K562 (cell line): ENCODE results near the gene CRK. TPM values are rescaled to one million over a fixed set of nuclear protein-coding genes. Genes with fewer than 3 reads are reported as not detected.

ENCODE experiments used
- ASH1L ChIP-seq: fragments of 450-650 bp; IDR thresholded peaks from 2 replicates; pipeline ENCODE4 v1.6.1; 2018; ENCODE audit warnings: borderline replicate concordance, mild to moderate bottlenecking, low read depth; ENCODE audit not compliant: partially characterized antibody
- CEBPG ChIP-seq, 3 experiments: fragments of 200-800 bp in 1 of 3; sonication (Bioruptor generic) in 1 of 3; sonication (generic) in 1 of 3; formaldehyde crosslinking in 1 of 3; IDR thresholded peaks in 2 of 3; conservative IDR thresholded peaks in 1 of 3; 2 replicates each; pipeline versions ENCODE4 v1.6.1 to v1.8.0; 2016 to 2022; ENCODE audit warnings: missing compliant biosample characterization in 2 of 3, missing genetic modification characterization in 2 of 3, mild to moderate bottlenecking in 1 of 3, missing genetic modification reagents in 1 of 3
- DPF2 ChIP-seq: fragments of 450-650 bp; IDR thresholded peaks from 2 replicates; pipeline ENCODE4 v1.6.1; 2016
- EWSR1 ChIP-seq: fragments of 450-650 bp; IDR thresholded peaks from 2 replicates; pipeline ENCODE4 v1.6.1; 2018; ENCODE audit warnings: borderline replicate concordance, mild to moderate bottlenecking, low read depth, moderate library complexity; ENCODE audit not compliant: partially characterized antibody
- HNRNPH1 ChIP-seq: fragments of 200-400 bp; formaldehyde crosslinking; optimal IDR thresholded peaks from 2 replicates; pipeline ENCODE3; 2017; ENCODE audit warnings: low read depth, mild to moderate bottlenecking, low read length, moderate library complexity
- MAFF ChIP-seq: IDR thresholded peaks from 2 replicates; pipeline ENCODE4 v1.6.1; 2012; ENCODE audit warnings: low read length, improper control_type of control experiment
- MEF2D ChIP-seq: conservative IDR thresholded peaks from 2 replicates; pipeline ENCODE4 v1.6.1; 2016; ENCODE audit warnings: low read depth, missing genetic modification characterization, missing compliant biosample characterization
- PRMT5 ChIP-seq: sonication (generic); formaldehyde crosslinking; IDR thresholded peaks from 2 replicates; pipeline ENCODE4 v1.5.0; 2020; ENCODE audit warnings: missing genetic modification reagents
- SAP30 ChIP-seq: fragments of 200-600 bp; sonication (generic); IDR thresholded peaks from 2 replicates; pipeline ENCODE4 v1.6.1; 2012; ENCODE audit warnings: borderline replicate concordance, low read depth, mild to moderate bottlenecking, moderate library complexity, low read length, control low read depth, inconsistent platforms; ENCODE audit not compliant: insufficient read depth, poor library complexity, severe bottlenecking
- TOE1 ChIP-seq, 2 experiments: fragments of 450-650 bp in 1 of 2; sonication (generic) in 1 of 2; formaldehyde crosslinking in 1 of 2; IDR thresholded peaks; 2 replicates each; pipeline versions ENCODE4 v1.7.1 to v1.8.0; 2016 to 2022; ENCODE audit warnings: borderline replicate concordance in 2 of 2, mild to moderate bottlenecking in 2 of 2, antibody characterized with exemption in 1 of 2, inconsistent platforms in 1 of 2, low read depth in 1 of 2, missing genetic modification reagents in 1 of 2, moderate library complexity in 1 of 2
- YY1 ChIP-seq, 3 experiments: IDR thresholded peaks; 2 replicates each; pipeline ENCODE4 v1.6.1; 2011; ENCODE audit warnings: low read length in 2 of 3, mild to moderate bottlenecking in 2 of 3, moderate library complexity in 2 of 3, borderline replicate concordance in 1 of 3, control low read depth in 1 of 3, low read depth in 1 of 3; ENCODE audit not compliant: insufficient read depth in 3 of 3, insufficient replicate concordance in 2 of 3, control insufficient read depth in 1 of 3, insufficient read length in 1 of 3; ENCODE audit errors: extremely low read depth in 1 of 3
- ZBTB8A ChIP-seq: fragments of 450-650 bp; IDR thresholded peaks from 2 replicates; pipeline ENCODE4 v1.6.1; 2018; ENCODE audit warnings: mild to moderate bottlenecking, moderate library complexity; ENCODE audit not compliant: partially characterized antibody
- ZNF445 ChIP-seq: fragments of 250-450 bp; sonication (Bioruptor Pico); IDR thresholded peaks from 2 replicates; pipeline ENCODE4 v1.4.0; 2020; ENCODE audit warnings: low read depth, mild to moderate bottlenecking, moderate library complexity
- polyA plus RNA-seq, 8 experiments: library from polyadenylated mRNA; depleted of rRNA in 4 of 8; stranded (reverse) in 5 of 8; unstranded in 3 of 8; fragments of >200 nt; fragmentation: Nextera tagmentation in 2 of 8; fragmentation: Illumina TruSeq in 1 of 8; extraction: Ambion mirVana in 2 of 8; extraction: Trizol in 1 of 8; gene quantifications; 2 replicates each; pipeline versions ENCODE4 v1.2.1 to v1.2.3, GENCODE V29; 2011 to 2014; ENCODE audit warnings: inconsistent platforms in 1 of 8, missing spikeins in 1 of 8
- total RNA-seq, 7 experiments: library from RNA; depleted of rRNA in 6 of 7; stranded (reverse); fragments of >200 nt in 6 of 7; fragmentation: Illumina TruSeq in 2 of 7; extraction: Trizol in 2 of 7; gene quantifications; 2 replicates each; pipeline versions ENCODE4 v1.2.1 to v1.2.3, GENCODE V29; 2011 to 2021; ENCODE audit warnings: low replicate concordance in 1 of 7
- TF ChIP-seq, protein P1 (sequence below): IDR thresholded peaks from 3 replicates; pipeline ENCODE4 v1.6.1; 2011; ENCODE audit warnings: borderline replicate concordance, mild to moderate bottlenecking, moderate library complexity; ENCODE audit not compliant: insufficient read length; ENCODE audit errors: extremely low read depth
- TF ChIP-seq, protein P2 (sequence below): sonication (generic); formaldehyde crosslinking; IDR thresholded peaks from 2 replicates; pipeline ENCODE4 v1.8.0; 2022; ENCODE audit warnings: mild to moderate bottlenecking, missing genetic modification reagents
- TF ChIP-seq, protein P3 (sequence below): fragments of 250-450 bp; sonication (Bioruptor Pico); IDR thresholded peaks from 2 replicates; pipeline ENCODE4 v1.6.1; 2021; ENCODE audit warnings: mild to moderate bottlenecking
- TF ChIP-seq, protein P4 (sequence below): sonication (generic); formaldehyde crosslinking; IDR thresholded peaks from 2 replicates; pipeline ENCODE4 v1.8.0; 2023; ENCODE audit warnings: mild to moderate bottlenecking, missing genetic modification reagents

CRK gene
- total and polyA plus RNA-seq, 9 of the 15 experiments (the other 6 are each of a cell fraction or from before 2014, with no cell fraction given): 13.1 to 40.2 (median 26.1) TPM

DNA sequence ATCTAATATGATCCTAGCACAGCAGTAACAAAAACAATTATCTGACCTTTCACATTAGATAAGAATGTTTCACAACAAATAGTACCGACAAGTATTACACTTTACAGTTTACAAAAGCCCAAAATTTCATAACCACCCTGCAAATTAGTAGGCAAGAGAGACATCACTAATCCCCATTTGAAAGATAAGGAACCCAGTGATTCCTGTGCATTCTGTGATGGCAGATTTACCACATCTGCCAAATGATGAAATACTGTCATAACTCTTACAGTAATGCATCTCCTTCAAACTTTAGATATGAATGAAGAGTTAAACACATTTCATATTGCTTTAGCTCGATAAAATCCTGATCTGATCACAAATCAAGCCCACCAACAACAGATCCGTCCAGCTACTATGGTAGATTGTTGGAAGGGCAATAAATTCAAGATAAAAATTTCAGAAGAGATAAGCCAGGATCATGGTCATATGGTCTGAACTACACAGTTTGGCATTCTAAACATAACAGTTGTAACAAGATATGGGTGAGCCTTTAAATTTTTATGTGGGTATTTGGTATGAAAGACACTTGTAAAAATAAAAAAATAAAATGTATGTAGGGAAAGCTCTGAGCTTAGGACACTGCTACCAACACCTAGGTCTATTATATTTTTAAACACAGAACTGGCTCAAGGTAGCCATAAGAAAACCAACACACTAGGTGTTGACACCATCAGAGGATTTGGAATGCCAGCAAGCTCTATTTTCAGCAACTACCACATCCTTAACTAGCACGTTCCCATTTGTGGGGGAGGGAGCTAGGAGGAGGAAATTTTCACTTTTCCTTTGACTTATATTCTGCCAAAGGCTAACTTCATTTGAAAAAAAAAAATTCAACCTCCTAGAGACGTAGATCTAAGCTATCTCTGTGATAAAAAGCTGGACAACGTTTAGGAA, 65.3 kb downstream of the CRK start (continued):
- TF ChIP-seq ZBTB8A: no peak
- TF ChIP-seq PRMT5 (CRISPR knock-in tag): no peak
- TF ChIP-seq, protein P1, sequence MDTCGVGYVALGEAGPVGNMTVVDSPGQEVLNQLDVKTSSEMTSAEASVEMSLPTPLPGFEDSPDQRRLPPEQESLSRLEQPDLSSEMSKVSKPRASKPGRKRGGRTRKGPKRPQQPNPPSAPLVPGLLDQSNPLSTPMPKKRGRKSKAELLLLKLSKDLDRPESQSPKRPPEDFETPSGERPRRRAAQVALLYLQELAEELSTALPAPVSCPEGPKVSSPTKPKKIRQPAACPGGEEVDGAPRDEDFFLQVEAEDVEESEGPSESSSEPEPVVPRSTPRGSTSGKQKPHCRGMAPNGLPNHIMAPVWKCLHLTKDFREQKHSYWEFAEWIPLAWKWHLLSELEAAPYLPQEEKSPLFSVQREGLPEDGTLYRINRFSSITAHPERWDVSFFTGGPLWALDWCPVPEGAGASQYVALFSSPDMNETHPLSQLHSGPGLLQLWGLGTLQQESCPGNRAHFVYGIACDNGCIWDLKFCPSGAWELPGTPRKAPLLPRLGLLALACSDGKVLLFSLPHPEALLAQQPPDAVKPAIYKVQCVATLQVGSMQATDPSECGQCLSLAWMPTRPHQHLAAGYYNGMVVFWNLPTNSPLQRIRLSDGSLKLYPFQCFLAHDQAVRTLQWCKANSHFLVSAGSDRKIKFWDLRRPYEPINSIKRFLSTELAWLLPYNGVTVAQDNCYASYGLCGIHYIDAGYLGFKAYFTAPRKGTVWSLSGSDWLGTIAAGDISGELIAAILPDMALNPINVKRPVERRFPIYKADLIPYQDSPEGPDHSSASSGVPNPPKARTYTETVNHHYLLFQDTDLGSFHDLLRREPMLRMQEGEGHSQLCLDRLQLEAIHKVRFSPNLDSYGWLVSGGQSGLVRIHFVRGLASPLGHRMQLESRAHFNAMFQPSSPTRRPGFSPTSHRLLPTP: no peak
- 0 out of 2 replicates have a peak, but pooled peaks have one; percentile 35 for TF ChIP-seq MEF2D
- TF ChIP-seq, protein P2, sequence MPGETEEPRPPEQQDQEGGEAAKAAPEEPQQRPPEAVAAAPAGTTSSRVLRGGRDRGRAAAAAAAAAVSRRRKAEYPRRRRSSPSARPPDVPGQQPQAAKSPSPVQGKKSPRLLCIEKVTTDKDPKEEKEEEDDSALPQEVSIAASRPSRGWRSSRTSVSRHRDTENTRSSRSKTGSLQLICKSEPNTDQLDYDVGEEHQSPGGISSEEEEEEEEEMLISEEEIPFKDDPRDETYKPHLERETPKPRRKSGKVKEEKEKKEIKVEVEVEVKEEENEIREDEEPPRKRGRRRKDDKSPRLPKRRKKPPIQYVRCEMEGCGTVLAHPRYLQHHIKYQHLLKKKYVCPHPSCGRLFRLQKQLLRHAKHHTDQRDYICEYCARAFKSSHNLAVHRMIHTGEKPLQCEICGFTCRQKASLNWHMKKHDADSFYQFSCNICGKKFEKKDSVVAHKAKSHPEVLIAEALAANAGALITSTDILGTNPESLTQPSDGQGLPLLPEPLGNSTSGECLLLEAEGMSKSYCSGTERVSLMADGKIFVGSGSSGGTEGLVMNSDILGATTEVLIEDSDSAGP (CRISPR knock-in tag): no peak
- TF ChIP-seq YY1 (IDR thresholded peaks at IDR 0.05; ENCODE audit: borderline replicate concordance in 1 of 3, control insufficient read depth in 1 of 3, extremely low read depth in 1 of 3, insufficient read depth in 3 of 3, insufficient read length in 1 of 3, insufficient replicate concordance in 2 of 3, low read depth in 1 of 3, low read length in 2 of 3): no peak
- TF ChIP-seq CEBPG (CRISPR knock-in tag; IDR thresholded peaks at IDR 0.05): peak; percentile 54; the same call in 1 of the 2 replicates
- TF ChIP-seq CEBPG (tag; conservative IDR thresholded peaks at IDR 0.05 in 1 of 2, IDR thresholded peaks at IDR 0.05 in 1 of 2): peak; percentile 88 to 89
- no peak for TF ChIP-seq ZNF445
- no peak for TF ChIP-seq SAP30
- peak; percentile 45 for TF ChIP-seq DPF2
- no peak for TF ChIP-seq ASH1L
- no peak for TF ChIP-seq HNRNPH1
- TF ChIP-seq TOE1 (IDR thresholded peaks at IDR 0.05; ENCODE audit: borderline replicate concordance): no peak
- TF ChIP-seq TOE1 (CRISPR knock-in tag; IDR thresholded peaks at IDR 0.05; ENCODE audit: borderline replicate concordance, low read depth): no peak
- TF ChIP-seq, protein P3, sequence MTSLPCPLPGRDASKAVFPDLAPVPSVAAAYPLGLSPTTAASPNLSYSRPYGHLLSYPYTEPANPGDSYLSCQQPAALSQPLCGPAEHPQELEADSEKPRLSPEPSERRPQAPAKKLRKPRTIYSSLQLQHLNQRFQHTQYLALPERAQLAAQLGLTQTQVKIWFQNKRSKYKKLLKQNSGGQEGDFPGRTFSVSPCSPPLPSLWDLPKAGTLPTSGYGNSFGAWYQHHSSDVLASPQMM: no peak
- TF ChIP-seq, protein P4, sequence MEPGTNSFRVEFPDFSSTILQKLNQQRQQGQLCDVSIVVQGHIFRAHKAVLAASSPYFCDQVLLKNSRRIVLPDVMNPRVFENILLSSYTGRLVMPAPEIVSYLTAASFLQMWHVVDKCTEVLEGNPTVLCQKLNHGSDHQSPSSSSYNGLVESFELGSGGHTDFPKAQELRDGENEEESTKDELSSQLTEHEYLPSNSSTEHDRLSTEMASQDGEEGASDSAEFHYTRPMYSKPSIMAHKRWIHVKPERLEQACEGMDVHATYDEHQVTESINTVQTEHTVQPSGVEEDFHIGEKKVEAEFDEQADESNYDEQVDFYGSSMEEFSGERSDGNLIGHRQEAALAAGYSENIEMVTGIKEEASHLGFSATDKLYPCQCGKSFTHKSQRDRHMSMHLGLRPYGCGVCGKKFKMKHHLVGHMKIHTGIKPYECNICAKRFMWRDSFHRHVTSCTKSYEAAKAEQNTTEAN (CRISPR knock-in tag): no peak
- TF ChIP-seq MAFF: no peak
- TF ChIP-seq EWSR1: no peak
